Ramos (cell line): ENCODE data around the gene CMBL.

ENCODE experiments used
- in situ Hi-C: fragments of 300-500 bp; cut with MboI; formaldehyde crosslinking; loops from one replicate; pipeline ENCODE4 v1.14.3; 2022; ENCODE audit warnings: low sequenced_read_pairs; ENCODE audit not compliant: unreplicated experiment

CMBL gene

GRCh38 chr5:10334831-10335230 is 27.1 kb upstream of the CMBL start:
- in situ Hi-C loops: no loop called here

DNA sequence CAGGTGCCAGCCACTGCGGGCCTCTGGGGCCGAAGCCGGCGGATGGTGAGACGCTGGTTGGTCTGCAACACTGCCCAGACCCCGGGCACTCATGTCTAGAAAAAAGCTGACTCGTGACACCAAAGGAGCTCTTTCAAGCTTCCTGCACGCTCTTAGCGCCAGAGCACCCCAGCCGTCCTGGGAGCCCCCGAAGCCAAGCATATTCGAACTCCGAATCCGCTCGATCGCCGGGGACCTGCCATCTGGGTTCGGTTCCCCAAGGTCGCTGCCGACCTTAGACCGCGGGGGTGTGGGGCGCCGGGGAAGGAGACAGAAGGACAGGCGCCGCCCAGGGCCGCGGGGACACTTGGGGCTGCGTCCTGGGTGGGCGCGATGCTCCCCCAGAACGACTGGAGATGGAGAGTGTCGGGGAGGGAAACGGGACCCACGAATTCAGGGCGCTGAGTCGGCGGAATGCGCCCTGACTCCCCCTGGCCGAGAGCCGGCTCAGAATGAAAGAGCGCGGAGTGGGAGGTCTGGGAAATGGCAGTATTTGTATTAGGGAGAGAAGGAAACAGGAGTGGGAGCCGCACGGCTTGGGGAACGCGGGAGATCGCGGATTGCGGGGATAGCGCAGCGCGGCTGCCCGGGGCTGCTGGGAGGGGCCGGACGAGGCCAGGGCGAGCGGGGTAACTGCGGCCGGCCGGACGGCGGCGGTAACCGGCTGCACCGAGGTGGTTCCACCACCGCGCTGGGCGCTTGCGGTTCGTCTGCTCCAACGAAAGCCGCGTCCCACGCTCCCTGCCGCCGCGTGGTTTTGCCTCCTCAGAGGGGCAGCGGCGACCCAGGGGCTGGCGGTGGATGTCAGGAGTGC is 25.7 kb upstream of the CMBL start:
- in situ Hi-C loops: no loop called here

DNA sequence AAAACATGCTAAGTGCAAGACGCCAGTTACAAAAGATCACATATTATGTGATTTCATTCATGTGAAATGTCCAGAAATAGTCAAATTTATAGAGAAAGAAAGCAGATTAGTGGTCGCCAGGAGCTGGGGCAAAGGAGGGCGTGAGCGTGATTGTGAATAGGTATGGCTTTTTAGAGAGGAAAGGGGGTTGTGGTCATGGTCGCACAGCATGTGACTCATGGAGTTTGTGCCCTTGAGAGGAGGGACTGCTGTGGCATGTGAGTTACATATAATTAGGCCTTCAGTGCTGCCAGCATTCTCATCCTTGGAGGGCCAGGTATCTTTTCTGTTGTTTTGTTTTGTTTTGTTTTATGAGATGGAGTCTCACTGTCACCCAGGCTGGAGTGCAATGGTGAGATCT is 24.6 kb upstream of the CMBL start:
- in situ Hi-C loops: no loop called here

GRCh38 chr5:10331341-10331796 is 23.7 kb upstream of the CMBL start:
- in situ Hi-C loops: no loop called here

DNA sequence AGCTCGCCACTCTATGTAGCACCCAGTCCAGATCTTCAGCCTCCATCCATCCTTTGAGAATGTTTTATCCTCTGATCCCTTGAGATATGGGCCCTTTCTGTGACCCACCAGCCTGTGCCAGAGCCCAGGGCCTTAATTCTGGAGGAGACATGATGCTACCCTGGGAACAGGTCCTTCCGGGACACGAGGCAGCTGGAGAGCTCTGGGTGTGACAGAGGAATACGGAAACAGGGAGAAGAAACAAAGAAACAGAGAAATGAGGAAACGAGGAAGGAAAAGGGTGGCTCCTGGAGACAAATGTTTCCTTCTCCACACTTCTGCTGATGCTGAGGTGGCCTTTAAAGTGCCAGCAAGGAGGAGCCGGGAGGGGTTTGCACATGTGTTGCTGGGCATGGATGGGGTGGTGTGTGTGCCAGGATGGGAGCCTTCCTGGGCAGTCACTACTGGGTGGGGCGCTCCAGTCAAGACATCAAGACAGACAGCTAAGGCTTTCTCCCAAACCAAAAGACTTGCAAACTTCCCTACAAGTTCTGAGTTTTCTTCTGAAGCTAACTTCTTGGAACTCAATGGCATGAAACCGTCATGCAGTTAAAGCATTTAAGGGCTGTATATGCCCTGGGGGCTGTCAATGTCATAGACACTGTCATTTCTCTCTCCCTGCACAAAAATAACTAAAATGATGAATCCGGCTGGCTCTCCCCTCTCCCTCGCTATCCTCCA is 23.0 kb upstream of the CMBL start:
- in situ Hi-C loops: no loop called here

DNA sequence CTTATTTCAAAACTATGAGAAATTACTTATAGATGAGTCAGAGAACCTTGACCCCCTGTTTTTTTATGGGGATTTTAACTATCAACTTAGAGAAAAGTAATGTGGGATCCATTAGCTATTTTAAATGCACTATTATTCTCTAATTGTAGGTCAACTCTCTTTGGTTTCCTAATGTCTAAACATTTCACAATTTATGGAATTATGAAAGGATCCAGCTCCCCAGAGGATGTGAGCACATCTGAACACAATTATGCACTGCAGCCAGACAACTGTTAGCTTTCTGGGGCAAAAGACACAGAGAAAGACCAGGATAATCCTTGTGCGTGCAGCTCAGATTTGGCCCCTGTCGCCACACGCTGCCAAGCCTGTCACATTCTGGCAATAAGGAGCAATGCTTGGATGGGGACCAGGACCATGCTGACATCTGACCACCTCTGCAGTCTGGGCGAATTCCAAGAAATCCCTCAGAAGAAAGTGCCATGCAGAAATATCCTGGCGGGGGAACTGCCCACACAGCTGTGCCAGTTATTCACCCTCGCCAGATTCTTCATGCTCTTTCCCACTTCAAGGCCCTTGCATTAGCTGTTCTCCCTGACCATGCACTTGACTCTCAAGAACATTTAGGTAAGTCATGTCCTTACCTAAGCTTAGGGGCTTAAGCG is 22.2 kb upstream of the CMBL start:
- in situ Hi-C loops: no loop called here

GRCh38 chr5:10329446-10329819 is 21.7 kb upstream of the CMBL start:
- in situ Hi-C loops: no loop called here

DNA sequence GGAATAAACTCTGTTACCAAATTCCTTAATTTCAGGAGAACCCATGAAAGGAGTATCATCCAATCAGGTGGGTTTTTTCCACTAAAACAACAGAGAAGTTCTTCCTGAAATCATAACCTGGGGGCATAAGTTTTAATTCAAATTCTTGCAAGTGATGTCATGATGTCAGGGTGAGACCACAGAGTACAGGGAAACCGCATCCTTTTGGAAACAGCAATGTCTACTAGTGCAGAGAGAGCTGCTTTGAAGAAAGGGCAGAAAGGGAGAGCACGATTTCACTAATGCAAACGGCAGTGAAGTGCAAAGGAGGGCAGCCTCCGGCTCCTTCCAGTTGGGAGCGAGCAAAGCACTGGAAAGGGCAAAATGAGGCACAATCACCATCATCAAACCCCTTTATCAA is 20.6 kb upstream of the CMBL start:
- in situ Hi-C loops: no loop called here

- in situ Hi-C loops: no loop called here
These were observed 17.0 kb upstream of the CMBL start for GRCh38 chr5:10324518-10325370.

- in situ Hi-C loops: no loop called here
These were observed 16.1 kb upstream of the CMBL start for GRCh38 chr5:10323588-10324488.

GRCh38 chr5:10321882-10322281 is 14.2 kb upstream of the CMBL start:
- in situ Hi-C loops: no loop called here

GRCh38 chr5:10320793-10321192 is 13.1 kb upstream of the CMBL start:
- in situ Hi-C loops: no loop called here

DNA sequence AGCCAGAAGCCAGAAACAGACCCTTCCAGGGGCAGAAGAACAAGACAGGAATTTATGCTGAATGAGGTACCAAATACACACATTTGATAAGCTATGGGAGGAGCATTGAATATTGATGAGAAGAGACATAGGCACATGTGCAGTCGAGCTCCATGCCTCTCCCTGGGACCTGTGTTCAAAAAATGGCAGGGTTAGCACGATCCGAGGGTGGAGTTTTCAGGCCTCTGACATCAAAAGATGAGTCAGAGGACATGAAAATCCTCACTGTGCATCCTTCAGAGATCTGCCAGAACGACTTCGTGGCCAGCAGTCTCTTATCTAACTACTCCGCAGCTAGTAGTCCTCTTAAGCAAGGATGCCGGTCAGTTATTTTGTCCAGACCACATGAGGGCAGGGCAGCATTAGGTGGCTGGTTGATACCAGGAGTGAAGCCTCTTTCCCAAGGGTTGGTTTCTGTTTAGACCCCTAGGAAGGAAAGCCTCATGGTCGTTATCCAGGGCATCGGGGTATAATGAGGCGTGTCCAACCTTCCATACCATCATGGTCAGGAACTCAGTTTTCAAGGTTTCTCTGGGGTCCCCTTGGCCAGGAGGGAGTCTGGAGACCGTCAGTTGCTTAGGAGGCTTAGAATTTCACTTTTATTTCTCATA is 11.6 kb upstream of the CMBL start:
- in situ Hi-C loops: no loop called here

DNA sequence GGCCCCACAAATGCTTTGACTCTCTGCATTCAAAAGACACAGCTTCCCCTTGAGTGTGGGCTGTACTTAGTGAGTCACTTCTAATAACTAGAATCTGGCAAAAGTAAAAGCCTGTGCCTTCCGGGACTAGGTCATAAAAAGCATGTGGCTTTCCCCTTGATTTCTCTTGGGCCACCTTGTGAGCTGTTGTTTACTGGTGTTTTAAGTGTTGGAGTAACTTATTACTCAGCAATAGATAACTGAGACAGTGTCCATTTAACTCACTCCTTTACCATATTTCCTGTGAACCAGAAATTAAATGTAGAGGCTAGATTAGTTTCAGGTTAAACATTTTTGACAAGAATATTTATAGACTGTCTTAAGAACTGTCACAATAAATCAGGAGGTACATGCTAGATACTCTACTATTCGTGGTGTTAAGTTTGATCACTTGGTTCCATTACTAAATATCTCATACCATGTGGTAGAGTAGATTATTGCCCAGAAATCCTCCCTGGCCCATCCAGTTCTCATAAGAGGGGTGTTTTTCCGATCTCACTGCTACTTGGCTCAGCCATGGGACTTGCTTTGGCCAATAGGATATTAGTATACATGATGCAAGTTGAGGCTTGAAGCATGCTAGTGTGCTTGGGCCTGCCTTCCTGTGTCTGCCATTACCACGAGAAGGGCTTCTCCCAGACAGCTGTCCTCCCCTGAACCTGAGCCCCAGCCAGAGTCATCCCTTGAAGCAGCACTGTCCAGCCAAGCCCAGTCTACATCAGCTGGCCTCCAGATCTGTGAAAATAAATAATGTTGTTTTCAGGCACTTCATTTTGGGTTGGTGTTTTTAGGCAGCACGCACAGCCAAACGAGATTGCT is 10.4 kb upstream of the CMBL start:
- in situ Hi-C loops: no loop called here

- in situ Hi-C loops: no loop called here
These were observed 8.3 kb upstream of the CMBL start for GRCh38 chr5:10315824-10316509.

DNA sequence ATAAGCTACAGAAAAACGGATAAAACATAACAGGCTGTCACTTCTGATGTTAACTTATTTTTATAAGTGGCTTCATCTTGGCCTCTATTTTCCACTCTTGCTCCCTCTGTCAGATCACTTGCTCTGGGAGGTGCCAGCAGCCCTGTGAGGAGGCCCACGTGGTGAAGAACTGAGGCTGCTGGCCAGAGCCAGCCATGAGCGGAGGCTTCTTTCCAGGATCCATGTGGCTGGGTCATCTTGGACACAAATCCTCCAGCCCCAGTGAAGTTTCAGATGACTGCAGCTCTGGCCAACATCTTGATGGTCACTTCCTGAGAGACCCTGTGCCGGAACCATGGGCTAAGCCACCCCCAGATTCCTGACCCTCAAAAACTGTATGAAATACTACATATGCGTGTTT is 7.5 kb upstream of the CMBL start:
- in situ Hi-C loops: no loop called here
